ENCODE results near the gene ENDOD1. TPM values are rescaled to one million over a fixed set of nuclear protein-coding genes. Genes with fewer than 3 reads are reported as not detected.

Gene ENDOD1
- total RNA-seq, 1 experiment from 2014 or later = 0.87 TPM

DNA sequence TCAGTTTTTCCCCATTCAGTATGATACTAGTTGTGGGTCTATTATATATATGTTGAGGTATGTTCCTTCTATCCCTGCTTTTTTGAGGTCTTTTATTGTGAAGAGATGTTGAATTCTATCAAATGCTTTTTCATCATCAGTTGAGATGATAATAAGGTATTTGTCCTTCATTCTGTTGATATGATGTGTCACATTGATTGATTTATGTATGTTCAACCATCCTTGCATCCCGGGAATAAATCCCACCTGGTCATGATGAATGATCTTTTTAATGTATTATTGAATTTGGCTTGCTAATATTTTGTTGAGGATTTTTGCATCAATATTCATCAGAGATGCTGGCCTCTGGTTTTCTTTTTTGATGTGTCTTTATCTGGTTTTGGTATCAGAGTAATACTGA, 26.0 kb downstream of the ENDOD1 start:
- Mint-ChIP-seq H3K36me3 (ENCODE audit: insufficient read depth in 1 of 3, low read depth in 3 of 3) (no peaks in the 10 kb centered on the region), H3K9me3 (peaks cover 5% of the 10 kb centered on the region in 2 experiments; a peak in 4 of 5 replicates), H3K4me1 (peaks cover 0 to 2% of the 10 kb centered on the region in 2 experiments; a peak in 1 of 4 replicates), H3K27me3 (ENCODE audit: low read depth) (peaks cover 6% of the 10 kb centered on the region; the same call in 1 of the 2 replicates), H3K4me3 (no peak overlapping the region), H3K27ac (no peak overlapping the region)
- TF ChIP-seq, protein P1, sequence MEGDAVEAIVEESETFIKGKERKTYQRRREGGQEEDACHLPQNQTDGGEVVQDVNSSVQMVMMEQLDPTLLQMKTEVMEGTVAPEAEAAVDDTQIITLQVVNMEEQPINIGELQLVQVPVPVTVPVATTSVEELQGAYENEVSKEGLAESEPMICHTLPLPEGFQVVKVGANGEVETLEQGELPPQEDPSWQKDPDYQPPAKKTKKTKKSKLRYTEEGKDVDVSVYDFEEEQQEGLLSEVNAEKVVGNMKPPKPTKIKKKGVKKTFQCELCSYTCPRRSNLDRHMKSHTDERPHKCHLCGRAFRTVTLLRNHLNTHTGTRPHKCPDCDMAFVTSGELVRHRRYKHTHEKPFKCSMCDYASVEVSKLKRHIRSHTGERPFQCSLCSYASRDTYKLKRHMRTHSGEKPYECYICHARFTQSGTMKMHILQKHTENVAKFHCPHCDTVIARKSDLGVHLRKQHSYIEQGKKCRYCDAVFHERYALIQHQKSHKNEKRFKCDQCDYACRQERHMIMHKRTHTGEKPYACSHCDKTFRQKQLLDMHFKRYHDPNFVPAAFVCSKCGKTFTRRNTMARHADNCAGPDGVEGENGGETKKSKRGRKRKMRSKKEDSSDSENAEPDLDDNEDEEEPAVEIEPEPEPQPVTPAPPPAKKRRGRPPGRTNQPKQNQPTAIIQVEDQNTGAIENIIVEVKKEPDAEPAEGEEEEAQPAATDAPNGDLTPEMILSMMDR (conservative IDR thresholded peaks at IDR 0.05) = no peak
- no CpG with 5 or more reads among the region's 1 CpG for WGBS (ENCODE audit: extremely low coverage, insufficient read length, low lambda C conversion rate)
- H3T11ph ChIP-seq (ENCODE audit: low read length) = no peak overlapping the region
- H2BK12ac ChIP-seq (ENCODE audit: insufficient read length, low read depth, low read length) = no peak overlapping the region
- H3K56ac ChIP-seq (ENCODE audit: insufficient read length, low read depth, low read length) = no peak overlapping the region
- H2AFZ ChIP-seq (ENCODE audit: low read length) = no peak overlapping the region
- no peak overlapping the region for H4K5ac ChIP-seq (ENCODE audit: insufficient read length, low read depth, low read length)
- no peaks in the 10 kb centered on the region for H3K79me2 ChIP-seq (ENCODE audit: insufficient read depth, low read length)
- no peak overlapping the region for H4K8ac ChIP-seq (replicated peaks; ENCODE audit: insufficient read length, low read depth, low read length)
- H3K23me2 ChIP-seq (ENCODE audit: insufficient read length, low read depth, low read length, poor library complexity, severe bottlenecking) = no peaks in the 10 kb centered on the region
- no peak overlapping the region for H2BK15ac ChIP-seq (ENCODE audit: low read depth, low read length)
- H3K9me3 ChIP-seq (ENCODE audit: control insufficient read depth, low read depth, low read length) = no peaks in the 10 kb centered on the region
- H2BK120ac ChIP-seq (ENCODE audit: low read depth, low read length, poor library complexity, severe bottlenecking) = no peak overlapping the region
- no peak overlapping the region for H3K23ac ChIP-seq (ENCODE audit: insufficient read length, low read depth, low read length)
- no peak for DNase-seq
- H3K27ac ChIP-seq (ENCODE audit: insufficient read length, low read depth, low read length) = no peak overlapping the region
- H4K91ac ChIP-seq (ENCODE audit: insufficient read length, low read depth, low read length) = no peak overlapping the region
- no peak overlapping the region for H3K4ac ChIP-seq (ENCODE audit: low read depth, low read length)
- H3K18ac ChIP-seq (ENCODE audit: insufficient read length, low read depth, low read length) = no peak overlapping the region
- H3K14ac ChIP-seq (ENCODE audit: insufficient read depth, low read length) = no peak overlapping the region
- H2BK20ac ChIP-seq (ENCODE audit: low read depth, low read length, poor library complexity, severe bottlenecking) = no peak overlapping the region
- H2BK5ac ChIP-seq (ENCODE audit: insufficient read length, low read length) = no peak overlapping the region
- no peaks in the 10 kb centered on the region for H3K27me3 ChIP-seq (ENCODE audit: insufficient read depth, low read length)
- no peaks in the 10 kb centered on the region for H4K20me1 ChIP-seq (ENCODE audit: control insufficient read depth, insufficient read depth, insufficient read length)
- H2AK5ac ChIP-seq (ENCODE audit: insufficient read length, low read length) = no peak overlapping the region
- H3K4me2 ChIP-seq (ENCODE audit: insufficient read depth, insufficient read length, low read length) = no peak overlapping the region
- H3K4me1 ChIP-seq (ENCODE audit: insufficient read depth, low read length) = no peaks in the 10 kb centered on the region
- no peak overlapping the region for H3K9ac ChIP-seq (ENCODE audit: extremely low read depth, insufficient read length, low read length)
- no peaks in the 10 kb centered on the region for H3K79me1 ChIP-seq (ENCODE audit: insufficient read depth, low read depth, low read length, poor library complexity, severe bottlenecking)

All from H9 (cell line).